Aorta (tissue), 5 donors: ENCODE data around the gene RUNX3. TPM values are rescaled to one million over a fixed set of nuclear protein-coding genes. Genes with fewer than 3 reads are reported as not detected.

Experiments used
- ATAC-seq: fragments of 200-7000 bp; cut with Tn5 transposase; one replicate; pipeline ENCODE4 v1.9.1; 2022; ENCODE audit warnings: moderate library complexity; ENCODE audit not compliant: low FRiP score
- DNase-seq, 2 donors: peaks; one replicate each; pipeline ENCODE4 v3.0.0-alpha.2; 2020
- H3K27ac ChIP-seq, 2 donors: one replicate each; pipeline ENCODE4 v1.5.1; 2013; ENCODE audit warnings: low read length in 2 of 2, mild to moderate bottlenecking in 2 of 2, moderate library complexity in 2 of 2, control low read depth in 1 of 2, inconsistent platforms in 1 of 2, low read depth in 1 of 2
- H3K27me3 ChIP-seq, 2 donors: one replicate each; pipeline ENCODE4 v1.6.1; 2013; ENCODE audit warnings: control low read depth in 1 of 2, low read length in 1 of 2, mild to moderate bottlenecking in 1 of 2, moderate library complexity in 1 of 2; ENCODE audit not compliant: insufficient read depth in 2 of 2, control insufficient read depth in 1 of 2
- H3K36me3 ChIP-seq, 2 donors: one replicate each; pipeline ENCODE4 v1.6.1; 2013; ENCODE audit warnings: control low read depth in 1 of 2, low read length in 1 of 2, mild to moderate bottlenecking in 1 of 2; ENCODE audit not compliant: insufficient read depth in 2 of 2, control insufficient read depth in 1 of 2
- H3K4me1 ChIP-seq, 2 donors: one replicate each; pipeline ENCODE4 v1.6.1; 2013; ENCODE audit warnings: low read length in 2 of 2, control low read depth in 1 of 2, mild to moderate bottlenecking in 1 of 2, moderate library complexity in 1 of 2; ENCODE audit not compliant: insufficient read depth in 2 of 2, control insufficient read depth in 1 of 2
- H3K4me3 ChIP-seq, 2 donors: one replicate each; pipeline ENCODE4 v1.5.1; 2013; ENCODE audit warnings: low read length in 2 of 2, control low read depth in 1 of 2, mild to moderate bottlenecking in 1 of 2
- H3K9me3 ChIP-seq: one replicate; pipeline ENCODE4 v1.6.1; 2013; ENCODE audit warnings: mild to moderate bottlenecking, low read length; ENCODE audit not compliant: control insufficient read depth
- WGBS, 2 donors: extraction: QIAGEN DNeasy Blood & Tissue Kit; methylation state at CpG; one replicate each; pipeline ENCODE4 v1.1.7; 2013; 5-methylcytosine and 5-hydroxymethylcytosine counted together
- intact Hi-C, 2 donors: fragments of 100-400 bp; cut with DNase I; formaldehyde crosslinking; loops; one replicate each; pipeline versions ENCODE4 v1.14.2 to v1.15.0; 2022
- polyA plus RNA-seq, 2 donors: library from polyadenylated mRNA; stranded (reverse); fragments of 200-250 nt; gene quantifications; one replicate each; pipeline ENCODE4 v1.2.3, GENCODE V29; 2013
- total RNA-seq, 2 donors: library from RNA; stranded (reverse); fragmentation: NEBNext Ultra II Directional; extraction: Animal tissue kit (Norgen Biotek cat#: 25700); gene quantifications; one replicate each; pipeline ENCODE4 v1.2.1, GENCODE V29; 2021
- donor health status: healthy with polysubstance abuse.
- donor health status: Bipolar disorder and iron deficiency.
- donor health status: DM: no; HTN: no; CAD: no.
- donor health status: DM: no; HTN: no; CAD: no.
- donor health status: DM: yes; HTN: yes; CAD: no.

RUNX3 gene
- total and polyA plus RNA-seq, 4 donors = 1.1 to 4.4 (median 2.1) TPM

GRCh38 chr1:24934310-24935195 lies 4.5 kb upstream of the RUNX3 start:
- DNase-seq (no peak), ATAC-seq (no peak)
- intact Hi-C loops = loop anchor here in 1 of 2 donors (5.0 to 10.0 kb wide), 3 partner anchors 103 to 270 kb away; no protein-coding TSS in a partner anchor
- no peaks in the 10 kb centered on the region for H3K36me3 ChIP-seq
- no peaks in the 10 kb centered on the region for H3K4me1 ChIP-seq
- no peak overlapping the region for H3K27ac ChIP-seq
- H3K4me3 ChIP-seq = no peak overlapping the region
- H3K9me3 ChIP-seq = no peaks in the 10 kb centered on the region
- WGBS, 2 donors = 42 to 56% methylated on average over 16 of the region's 16 CpGs
- H3K27me3 ChIP-seq = no peaks in the 10 kb centered on the region

GRCh38 chr1:24933468-24933867 lies 3.4 kb upstream of the RUNX3 start:
- no peaks in the 10 kb centered on the region for H3K36me3 ChIP-seq
- no peaks in the 10 kb centered on the region for H3K27me3 ChIP-seq

GRCh38 chr1:24932725-24933294 lies 2.7 kb upstream of the RUNX3 start:
- ATAC-seq = no peak
- H3K9me3 ChIP-seq = no peaks in the 10 kb centered on the region
- H3K27me3 ChIP-seq = no peaks in the 10 kb centered on the region
- H3K27ac ChIP-seq = no peak overlapping the region
- no peak for DNase-seq
- no peaks in the 10 kb centered on the region for H3K4me1 ChIP-seq
- intact Hi-C loops = loop anchor here in 1 of 2 donors (5.0 to 10.0 kb wide), 3 partner anchors 104 to 272 kb away; no protein-coding TSS in a partner anchor
- 60 to 67% methylated on average over 13 of the region's 13 CpGs for WGBS, 2 donors
- no peaks in the 10 kb centered on the region for H3K36me3 ChIP-seq
- no peak overlapping the region for H3K4me3 ChIP-seq

More at GRCh38 chr1:24933468-24933867, 3.4 kb upstream of the RUNX3 start:
- ATAC-seq (no peak), DNase-seq (no peak)
- no peaks in the 10 kb centered on the region for H3K4me1 ChIP-seq
- no peaks in the 10 kb centered on the region for H3K9me3 ChIP-seq
- WGBS, 2 donors = 80 to 83% methylated on average over 12 of the region's 12 CpGs
- H3K4me3 ChIP-seq = no peak overlapping the region
- intact Hi-C loops = loop anchor here in 1 of 2 donors (5.0 to 10.0 kb wide), 3 partner anchors 104 to 271 kb away; no protein-coding TSS in a partner anchor
- H3K27ac ChIP-seq = no peak overlapping the region

- Histone ChIP-seq H3K27ac (no peak overlapping the region), H3K4me1 (no peaks in the 10 kb centered on the region), H3K9me3 (no peaks in the 10 kb centered on the region), H3K27me3 (no peaks in the 10 kb centered on the region), H3K36me3 (no peaks in the 10 kb centered on the region), H3K4me3 (no peak overlapping the region)
- ATAC-seq (peak; percentile 55), DNase-seq (no peak)
- WGBS, 2 donors = 4 to 8% methylated on average over 21 to 34 of the region's 34 CpGs
- intact Hi-C loops = loop anchor here in 1 of 2 donors (5.0 to 10.0 kb wide), 3 partner anchors 105 to 273 kb away; no protein-coding TSS in a partner anchor
Observed at GRCh38 chr1:24932284-24932683, 2.2 kb upstream of the RUNX3 start.

GRCh38 chr1:24931468-24932231 lies 1.6 kb upstream of the RUNX3 start:
- Histone ChIP-seq H3K9me3 (no peaks in the 10 kb centered on the region), H3K27ac (no peak overlapping the region), H3K27me3 (no peaks in the 10 kb centered on the region), H3K4me3 (no peak overlapping the region), H3K4me1 (no peaks in the 10 kb centered on the region), H3K36me3 (no peaks in the 10 kb centered on the region)
- DNase-seq = no peak
- ATAC-seq = no peak
- intact Hi-C loops = loop anchor here in 1 of 2 donors (5.0 to 10.0 kb wide), 3 partner anchors 106 to 273 kb away; no protein-coding TSS in a partner anchor
- 10 to 14% methylated on average over 63 of the region's 63 CpGs for WGBS, 2 donors

- no peaks in the 10 kb centered on the region for H3K9me3 ChIP-seq
- no peaks in the 10 kb centered on the region for H3K36me3 ChIP-seq
- no peak for ATAC-seq
- H3K27ac ChIP-seq = no peak overlapping the region
- no peak overlapping the region for H3K4me3 ChIP-seq
- intact Hi-C loops = loop anchor here in 1 of 2 donors (5.0 to 10.0 kb wide), 3 partner anchors 106 to 274 kb away; no protein-coding TSS in a partner anchor
- DNase-seq = no peak
- H3K4me1 ChIP-seq = no peaks in the 10 kb centered on the region
- H3K27me3 ChIP-seq = no peaks in the 10 kb centered on the region
- WGBS, 2 donors = 19 to 22% methylated on average over 21 of the region's 21 CpGs
Observed at GRCh38 chr1:24931146-24931467, 1.0 kb upstream of the RUNX3 start.

- Histone ChIP-seq H3K36me3 (no peaks in the 10 kb centered on the region), H3K27me3 (no peaks in the 10 kb centered on the region), H3K27ac (no peak overlapping the region), H3K4me1 (no peaks in the 10 kb centered on the region), H3K9me3 (no peaks in the 10 kb centered on the region), H3K4me3 (peak overlapping the region; percentile 4 to 31)
- ATAC-seq (no peak), DNase-seq (peak in 1 of 2 donors; percentile 77)
- WGBS, 2 donors = 2% methylated on average over 80 to 129 of the region's 129 CpGs
- intact Hi-C loops = loop anchor here in 1 of 2 donors (5.0 to 10.0 kb wide), 3 partner anchors 108 to 275 kb away; no protein-coding TSS in a partner anchor
Observed at GRCh38 chr1:24929398-24930259, 447 bp downstream of the RUNX3 start.
